GM18520 (cell line): ENCODE results near the gene SEMA5B.

Source experiments
- ATAC-seq: cut with Tn5 transposase; IDR thresholded peaks from one replicate; pipeline ENCODE4 v1.9.1; 2021; ENCODE audit not compliant: unreplicated experiment

SEMA5B gene

DNA sequence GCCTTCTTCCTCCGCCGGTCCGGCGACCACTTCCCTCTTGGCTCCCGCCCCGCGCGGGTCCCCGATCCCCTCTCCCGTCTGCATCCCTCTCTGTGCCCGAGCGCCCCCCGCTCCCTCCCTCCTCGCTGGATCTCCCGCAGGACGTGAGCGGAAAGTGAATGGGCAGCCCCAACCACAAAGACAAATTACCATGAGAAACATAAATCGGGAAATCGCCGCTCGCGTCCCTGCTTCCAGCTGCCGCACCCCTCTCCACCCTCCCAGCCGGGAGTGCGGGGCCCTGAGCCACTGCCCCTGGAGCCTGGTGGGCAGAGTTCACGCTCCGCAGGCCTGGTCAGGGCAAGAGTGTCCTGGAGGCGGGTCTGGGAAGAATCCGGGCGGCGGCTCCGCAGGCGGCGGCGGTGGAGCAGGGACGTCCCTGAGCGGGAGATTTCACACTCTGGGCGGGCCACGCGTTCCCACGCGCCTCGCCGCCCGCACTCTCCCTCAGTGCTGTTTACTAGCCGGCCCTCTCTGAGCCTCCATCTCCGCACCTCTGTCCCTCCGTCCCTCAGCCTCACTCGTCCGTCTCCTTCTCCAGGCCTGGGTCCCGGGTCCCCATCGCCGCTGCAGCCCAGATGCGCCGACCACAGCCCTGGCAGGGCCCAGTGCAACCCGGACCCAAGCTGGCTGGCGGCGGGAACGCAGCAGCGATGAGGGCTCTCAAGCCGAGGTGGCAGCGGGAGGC is 835 bp downstream of the SEMA5B start:
- ATAC-seq = no peak

DNA sequence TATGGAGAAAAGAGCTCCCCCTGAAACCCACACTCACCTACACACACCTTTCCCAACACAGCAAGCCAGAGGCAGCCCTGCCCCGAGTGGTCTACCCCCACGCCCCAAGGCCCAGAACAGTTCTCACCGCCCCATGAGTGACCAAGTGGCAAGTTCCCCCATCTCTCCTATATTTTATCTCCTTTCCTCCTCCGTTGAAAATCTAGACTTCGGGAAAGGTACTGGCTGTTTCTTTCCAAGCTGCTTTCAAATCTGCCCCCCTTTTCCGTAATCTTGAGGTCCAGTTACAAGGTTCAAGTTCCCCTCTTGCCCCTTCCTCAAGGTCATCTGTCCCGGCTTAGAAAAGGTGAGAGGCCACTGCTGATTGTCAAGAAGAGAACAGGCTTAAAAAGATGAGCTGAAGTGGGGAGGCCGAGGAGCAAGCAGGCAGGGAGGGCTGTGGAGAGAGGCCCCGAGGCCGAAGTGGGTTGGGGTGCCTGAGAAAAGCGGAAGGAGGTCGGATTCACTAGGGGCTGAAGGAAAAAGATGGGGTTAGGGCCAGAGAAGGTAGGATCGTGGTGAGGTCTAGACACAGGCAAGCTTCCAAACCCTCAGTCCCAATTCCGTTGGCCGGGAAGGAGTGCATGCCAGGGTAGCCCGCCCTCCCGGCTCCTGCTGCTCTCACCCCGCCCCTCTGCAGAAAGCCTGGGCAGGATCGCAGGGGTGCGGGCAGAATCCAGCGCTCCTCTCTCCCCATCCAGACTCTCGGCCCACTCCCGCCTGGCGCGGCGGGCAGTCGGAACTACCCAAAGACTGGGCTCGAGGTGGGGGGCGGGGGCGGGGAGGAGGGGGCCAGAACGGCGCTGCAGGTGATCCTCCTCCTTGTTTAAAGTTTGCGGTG is 1.7 kb downstream of the SEMA5B start:
- no peak for ATAC-seq

DNA sequence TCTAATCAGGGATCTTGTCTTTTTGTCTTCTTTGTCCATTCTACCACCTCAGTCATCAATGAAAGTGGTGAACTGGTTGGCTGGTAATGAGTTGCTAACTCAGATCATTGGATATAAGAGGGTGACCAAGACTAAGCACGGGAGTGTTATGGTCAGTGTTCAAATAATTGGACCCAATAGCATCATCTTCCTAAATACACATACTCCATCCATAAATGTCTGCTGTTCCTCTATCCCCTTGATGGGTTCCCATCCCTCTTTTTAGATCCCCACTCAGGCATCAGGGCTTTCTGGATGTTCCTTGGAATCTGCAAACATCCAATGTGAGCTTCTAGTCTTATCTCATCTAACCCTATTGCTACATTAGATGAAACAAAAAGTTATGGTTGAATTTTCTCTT is 3.5 kb downstream of the SEMA5B start:
- ATAC-seq = no peak

DNA sequence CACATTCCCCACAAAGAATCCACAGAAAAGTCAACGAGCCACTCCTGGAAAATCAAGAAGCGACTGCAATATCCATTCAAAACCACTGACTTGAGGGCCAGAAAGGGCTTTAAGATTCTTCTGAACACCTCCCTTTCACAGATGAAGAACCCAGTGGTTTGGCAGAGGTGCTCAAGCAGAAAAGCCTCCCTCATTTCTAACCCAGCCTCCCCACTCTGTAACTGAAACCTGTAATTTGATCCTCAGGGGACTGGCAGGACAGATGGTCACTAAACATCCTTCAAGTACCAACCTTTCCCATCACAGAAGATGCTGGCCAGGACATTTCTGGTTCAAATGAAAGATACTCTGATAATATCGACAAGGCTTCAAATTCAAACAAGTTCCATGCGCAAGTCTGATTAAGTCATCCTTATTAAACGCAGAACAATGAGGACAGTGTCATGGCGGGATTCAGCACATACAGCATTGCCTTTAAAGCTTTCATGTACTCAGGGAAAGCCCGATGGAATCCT is 5.5 kb downstream of the SEMA5B start:
- no peak for ATAC-seq

DNA sequence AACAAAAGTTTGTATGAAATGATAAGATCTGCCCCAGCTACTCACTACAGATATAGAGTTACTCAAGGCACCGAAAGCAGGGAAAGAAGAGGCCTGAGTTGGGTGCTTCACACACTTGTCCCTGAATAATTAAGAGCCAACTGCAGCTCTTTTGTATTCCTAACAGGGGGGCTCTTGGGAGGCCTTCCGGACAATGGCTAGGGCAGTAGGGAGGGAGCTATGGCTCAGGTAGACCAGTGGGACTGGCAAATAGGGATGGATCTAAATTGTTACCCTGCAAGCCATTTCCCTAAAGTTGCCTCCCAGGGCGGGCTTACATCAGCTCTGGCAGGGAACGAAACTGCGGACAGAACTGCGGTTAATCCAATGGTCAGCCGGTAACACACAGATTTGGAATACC is 6.2 kb downstream of the SEMA5B start:
- ATAC-seq = no peak

DNA sequence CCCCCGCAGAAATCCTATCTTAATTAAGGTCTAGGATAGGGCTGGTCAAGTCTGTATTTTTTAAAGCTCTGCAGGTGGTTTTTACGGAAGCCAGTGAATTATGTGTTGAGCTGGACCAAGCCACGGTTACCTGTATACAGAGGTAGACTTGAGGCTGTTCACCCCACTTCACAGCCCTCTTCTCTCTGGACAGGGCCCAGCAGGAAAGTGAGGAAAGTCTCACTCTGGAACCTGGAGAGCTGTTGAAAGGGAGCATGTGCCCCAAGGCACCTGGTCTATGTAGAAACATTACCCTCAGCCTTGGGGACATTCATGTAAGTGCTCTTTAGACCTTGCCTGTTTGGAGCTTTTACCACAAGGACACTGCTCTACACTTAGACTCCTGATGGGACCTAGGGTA is 6.9 kb downstream of the SEMA5B start:
- no peak for ATAC-seq

DNA sequence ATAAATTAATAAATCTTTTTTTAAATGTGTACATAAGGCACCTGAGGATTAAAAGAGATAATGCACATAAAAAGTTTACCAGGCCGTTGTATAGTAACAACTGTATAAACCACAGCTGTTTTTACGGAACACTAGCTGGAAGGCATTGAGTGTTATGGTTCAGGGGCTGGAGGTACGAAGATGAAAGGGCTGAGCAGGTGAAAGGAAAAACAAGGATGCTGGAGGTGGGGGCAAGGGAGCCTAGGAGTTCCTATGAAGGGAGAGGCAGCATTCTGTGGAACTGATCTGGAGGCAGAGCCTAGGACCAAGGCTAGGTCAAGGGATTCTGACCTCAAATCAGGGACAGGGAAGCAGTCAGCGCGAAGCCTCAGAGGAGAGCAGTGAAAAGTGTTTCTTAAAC is 8.0 kb downstream of the SEMA5B start:
- ATAC-seq = no peak

DNA sequence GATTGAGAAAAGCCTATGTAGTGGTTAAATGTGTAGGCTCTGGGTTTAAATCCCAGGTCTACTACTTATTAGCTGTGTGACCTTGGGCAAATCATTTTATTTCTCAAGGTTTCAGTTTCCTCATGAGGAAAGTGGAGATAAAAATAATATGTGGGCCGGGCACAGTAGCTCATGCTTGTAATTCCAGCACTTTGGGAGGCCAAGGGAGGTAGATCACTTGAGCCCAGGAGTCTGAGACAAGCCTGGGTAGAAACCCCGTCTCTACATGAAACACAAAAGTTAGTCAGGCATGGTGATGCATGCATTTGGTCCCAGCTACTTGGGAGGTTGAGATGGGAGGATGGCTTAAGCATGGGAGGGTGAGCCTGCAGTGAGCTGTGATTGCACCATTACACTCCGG is 8.4 kb downstream of the SEMA5B start:
- no peak for ATAC-seq

DNA sequence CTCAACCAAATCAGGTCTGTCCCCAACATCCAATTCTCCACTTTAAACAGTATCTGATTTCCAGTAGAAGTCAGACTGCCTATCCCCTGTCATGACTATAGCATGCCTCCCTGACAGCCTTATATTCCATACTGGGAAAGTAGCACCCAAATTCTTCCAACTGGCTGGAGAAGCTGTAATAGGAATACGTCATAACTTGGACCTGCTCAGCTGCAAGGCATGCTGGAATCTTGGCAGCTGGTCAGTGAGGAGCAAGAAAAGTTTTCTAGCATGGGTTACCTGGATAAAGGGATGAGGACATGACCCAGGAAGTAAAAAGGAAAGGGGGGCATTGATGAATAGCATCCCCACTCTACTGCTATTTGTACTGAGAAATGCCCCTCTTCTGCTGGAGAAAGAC is 8.9 kb downstream of the SEMA5B start:
- no peak for ATAC-seq

DNA sequence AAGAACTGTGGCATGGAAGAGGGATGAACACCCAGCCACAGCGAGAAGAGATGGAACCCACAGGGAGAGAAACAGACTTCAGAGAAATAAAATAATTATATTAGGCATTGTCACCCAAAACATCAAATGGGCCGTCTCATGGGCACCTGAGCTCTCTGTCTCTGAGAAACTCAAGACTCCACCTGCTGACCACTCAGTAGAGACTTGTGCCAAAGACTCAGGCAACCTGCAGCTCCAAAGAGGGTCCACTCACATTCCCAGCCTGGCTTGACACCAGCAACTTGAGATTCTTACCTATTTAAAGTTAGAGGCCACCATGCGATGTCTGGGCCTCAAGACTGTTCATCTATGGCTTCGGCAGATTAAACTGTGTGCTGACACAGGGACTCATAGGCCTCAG is 12.0 kb downstream of the SEMA5B start:
- ATAC-seq = no peak

DNA sequence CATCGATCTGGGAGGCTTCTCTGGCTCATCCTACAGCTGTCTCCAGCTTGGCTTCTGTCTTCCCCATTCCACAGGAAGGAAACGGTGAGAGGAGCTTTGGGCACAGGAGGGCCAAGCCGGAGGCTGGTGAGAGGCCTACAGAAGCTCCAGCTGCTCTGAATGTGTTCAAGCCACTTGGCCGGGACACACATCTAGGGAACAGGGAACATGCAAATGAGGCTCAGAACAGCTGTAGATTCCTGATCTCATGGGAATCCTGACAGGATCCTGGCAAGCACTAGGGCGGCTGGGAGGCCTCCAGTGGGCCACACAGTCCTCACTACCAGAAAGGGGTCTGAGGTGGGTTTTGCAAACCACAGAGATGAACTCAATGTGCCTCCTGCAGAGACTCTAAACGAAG is 13.7 kb downstream of the SEMA5B start:
- ATAC-seq = no peak

DNA sequence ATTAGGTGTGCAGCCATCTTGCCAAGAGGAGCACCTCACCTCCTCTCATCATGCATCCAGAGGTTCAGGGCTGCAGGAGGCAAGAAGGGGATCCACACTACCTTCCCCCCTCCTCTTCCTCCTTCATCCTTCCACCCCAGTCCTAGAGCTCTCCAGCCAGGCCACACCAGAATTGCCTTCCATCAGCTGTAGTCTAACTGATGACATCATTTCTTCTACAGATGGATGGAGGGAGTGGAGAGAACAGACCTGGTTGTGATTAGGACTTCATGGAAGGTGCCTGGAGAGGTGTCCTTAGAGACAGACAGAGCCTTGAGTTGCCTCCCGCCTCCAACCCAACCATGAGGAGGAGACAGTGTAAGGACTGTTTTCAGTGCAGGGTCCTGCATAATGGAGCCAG is 14.9 kb downstream of the SEMA5B start:
- ATAC-seq = no peak

DNA sequence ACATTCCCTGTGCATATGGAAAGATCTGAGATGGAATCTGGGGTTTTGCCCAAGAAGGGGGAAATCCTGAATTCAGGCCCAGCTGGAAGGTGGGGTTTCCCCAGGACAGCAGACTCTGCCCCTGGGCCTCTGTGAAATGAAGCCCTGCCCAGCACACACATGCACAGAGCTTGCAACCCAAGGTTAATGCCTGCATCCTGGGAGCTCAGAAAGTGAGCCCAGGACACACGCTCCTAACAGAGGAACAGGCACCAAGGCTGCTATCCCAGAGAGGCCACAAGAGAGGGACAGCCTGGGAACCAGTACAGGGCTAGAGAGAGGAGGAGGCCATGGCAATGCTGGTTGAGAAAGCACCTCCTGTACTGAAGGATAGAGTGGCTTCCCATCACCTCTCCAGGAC is 16.1 kb downstream of the SEMA5B start:
- ATAC-seq = no peak

DNA sequence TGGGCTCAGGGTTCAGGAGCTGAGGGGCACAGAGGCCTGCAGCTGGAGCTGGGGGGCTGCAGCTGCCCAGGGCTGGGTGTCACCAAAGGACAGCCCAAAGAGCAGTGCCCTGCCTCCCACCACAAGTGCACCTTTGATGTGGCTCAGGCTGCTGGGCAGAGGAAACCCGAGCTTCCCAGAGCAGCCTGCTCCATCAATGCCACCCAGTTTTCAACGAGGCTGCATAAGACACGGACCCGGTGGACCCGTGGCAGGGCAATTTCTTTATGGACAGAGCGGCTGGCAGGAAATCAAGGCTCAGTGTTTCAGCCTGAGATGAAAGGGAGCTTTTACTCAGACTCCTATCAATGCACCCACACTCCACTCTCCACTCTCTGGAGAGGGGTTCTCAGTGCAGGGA is 18.7 kb downstream of the SEMA5B start:
- no peak for ATAC-seq

DNA sequence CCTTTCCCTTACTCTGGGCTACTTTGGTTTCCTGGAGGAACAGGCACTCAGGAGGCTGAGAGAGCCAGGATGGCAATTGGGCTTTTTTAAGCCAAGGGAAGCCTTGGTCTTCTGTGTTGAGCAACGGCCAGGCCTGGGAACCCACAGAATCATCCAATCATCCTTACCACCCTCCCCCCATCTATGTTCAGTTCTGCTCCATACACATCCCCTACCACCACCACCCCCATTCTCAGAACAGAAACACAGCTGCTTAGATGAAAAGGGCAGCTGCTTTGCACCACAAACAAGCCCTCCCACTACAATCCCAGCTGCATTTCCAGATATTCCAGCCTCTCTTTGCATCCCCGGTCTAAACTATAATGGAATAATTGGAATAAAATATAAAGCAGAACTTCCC is 21.0 kb downstream of the SEMA5B start:
- no peak for ATAC-seq

DNA sequence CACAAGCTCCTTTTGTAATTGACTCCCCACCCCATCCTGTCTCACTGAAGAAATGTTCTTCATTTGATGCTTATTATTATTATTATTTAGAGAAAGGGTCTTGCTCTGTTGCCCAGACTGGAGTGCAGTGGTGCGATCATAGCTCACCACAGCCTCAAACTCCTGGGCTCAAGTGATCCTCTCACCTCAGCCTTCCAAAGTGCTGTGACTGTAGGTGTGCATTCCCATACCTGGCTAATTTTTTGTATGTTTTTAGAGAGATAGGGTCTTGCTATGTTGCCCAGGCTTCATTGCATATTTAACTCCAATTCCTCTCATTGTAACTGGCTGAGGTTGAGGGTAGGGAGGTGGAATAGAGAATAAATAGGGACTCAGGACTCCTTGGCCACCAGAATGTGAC is 22.3 kb downstream of the SEMA5B start:
- ATAC-seq = no peak

DNA sequence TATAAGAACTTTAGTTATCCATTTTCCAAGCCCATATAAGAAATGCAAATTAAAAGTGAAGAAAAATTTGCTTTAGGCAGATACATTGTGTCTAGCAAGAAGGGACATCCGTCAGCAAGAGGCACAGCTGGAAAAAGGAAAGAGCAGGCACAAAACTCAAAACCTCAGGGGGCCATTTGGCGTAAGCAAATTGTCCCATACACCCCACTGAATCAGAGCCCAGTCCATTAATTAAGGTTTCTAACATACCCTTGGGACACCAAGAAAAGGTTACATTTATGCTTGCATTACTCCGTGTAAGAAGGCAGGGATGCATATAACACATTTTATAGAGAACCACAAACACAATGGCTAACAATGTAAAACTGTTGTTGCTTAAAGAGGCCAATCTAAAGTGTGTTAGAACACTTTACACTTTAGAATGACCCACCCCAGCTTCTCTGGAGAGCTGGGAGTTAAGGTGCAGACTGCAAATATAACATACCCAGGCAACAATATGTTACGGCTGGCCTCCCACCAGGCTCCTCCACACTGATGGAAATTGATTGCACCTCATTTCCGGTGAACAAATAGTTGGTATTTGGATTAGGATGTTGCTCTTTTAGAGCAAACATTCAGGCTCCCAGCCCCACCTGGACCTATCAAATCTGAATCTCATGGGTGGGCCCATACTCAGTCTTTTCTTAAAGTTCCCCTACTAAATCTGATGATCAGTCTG is 23.2 kb downstream of the SEMA5B start:
- ATAC-seq = no peak

DNA sequence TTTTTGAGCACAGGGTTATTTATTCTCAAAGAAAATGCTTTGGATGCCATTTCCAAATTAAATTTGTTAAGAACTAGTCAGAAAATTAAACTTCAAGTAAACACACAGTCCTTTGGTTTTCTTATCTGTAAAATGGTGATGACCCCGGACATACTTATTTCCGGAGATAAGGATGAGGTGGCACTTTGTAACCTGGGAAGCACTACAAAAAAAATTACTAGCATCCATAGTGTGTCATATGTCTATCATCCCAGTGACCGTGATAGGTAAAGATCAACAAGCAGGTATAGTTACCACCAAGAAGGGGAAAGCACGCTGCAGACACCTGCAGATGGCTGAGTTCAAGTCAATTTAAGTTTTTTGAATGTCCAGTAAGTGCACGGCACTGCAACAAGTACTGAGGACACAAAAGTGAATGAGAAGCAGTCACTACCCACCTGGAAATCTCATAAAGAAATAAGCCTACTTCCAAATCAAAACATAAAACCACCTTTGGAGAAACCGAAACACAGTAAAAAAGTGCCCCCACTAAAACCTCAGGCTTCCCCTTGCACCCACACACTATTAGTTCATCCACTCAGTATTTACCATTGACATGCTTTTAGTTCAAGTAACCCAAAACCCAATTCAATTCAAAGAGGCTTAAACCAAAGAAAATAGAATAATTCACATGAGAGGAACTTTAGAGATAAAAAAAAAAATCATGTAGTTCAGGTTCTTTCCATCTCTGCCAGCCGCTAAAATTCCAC is 24.6 kb downstream of the SEMA5B start:
- no peak for ATAC-seq

DNA sequence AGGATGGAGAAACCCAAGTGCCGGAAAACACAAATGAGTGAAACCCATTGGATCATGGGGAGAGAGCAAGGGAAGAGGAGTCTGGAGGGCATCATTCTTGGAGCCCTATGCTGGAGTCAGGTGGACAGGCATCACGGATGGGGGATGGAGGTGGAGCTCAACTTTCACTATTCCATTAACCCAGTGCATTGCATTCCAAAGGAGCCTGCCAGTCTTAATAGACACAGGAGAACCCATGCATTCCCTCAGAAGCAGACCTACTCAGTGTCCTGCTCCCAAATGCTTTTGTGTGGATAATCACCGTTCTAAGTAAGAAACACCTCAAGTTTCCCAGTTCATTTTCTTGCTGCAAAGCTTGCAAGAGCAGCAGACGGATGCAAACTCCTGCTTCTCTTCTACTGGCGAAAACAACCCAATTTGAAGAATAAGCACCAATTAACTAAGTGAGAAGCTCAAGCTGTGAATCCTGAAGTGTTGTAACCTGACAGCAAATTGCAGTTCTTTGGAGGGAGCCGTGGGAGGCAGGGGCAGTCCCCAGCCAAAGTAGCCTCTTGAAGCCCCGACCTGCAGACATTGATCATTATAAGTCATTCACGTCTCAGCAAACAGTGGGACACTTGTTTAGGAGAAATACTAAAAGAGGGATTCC is 25.3 kb downstream of the SEMA5B start:
- no peak for ATAC-seq

DNA sequence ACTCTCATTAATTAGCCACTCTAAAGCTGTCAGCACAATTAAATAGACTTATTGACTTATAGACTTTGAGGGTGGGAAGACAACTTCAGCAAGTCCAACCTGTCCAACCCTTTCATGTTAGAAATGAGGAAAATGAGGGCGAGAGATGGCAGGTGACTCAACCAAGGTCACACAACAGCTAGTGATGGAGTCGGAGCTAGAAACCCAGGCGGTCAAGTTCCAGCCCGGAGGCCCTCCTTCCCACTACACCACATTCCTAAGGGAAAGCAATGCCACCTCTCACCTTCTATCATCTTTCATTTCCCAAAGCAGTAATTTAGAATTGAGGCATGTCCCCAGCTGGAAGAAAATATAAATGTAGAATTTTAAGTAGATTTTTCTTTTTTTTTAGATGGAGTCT is 28.7 kb downstream of the SEMA5B start:
- no peak for ATAC-seq
